Mammary epithelial cell (primary cell): Measurements from ENCODE around the gene LDLRAD4.

Experiments used
- EZH2 ChIP-seq: IDR thresholded peaks from 2 replicates; pipeline ENCODE4 v1.6.1; 2012; ENCODE audit warnings: low read length, inconsistent platforms, borderline replicate concordance
- TF ChIP-seq, protein P1 (sequence below), 2 donors: IDR thresholded peaks in 1 of 2; conservative IDR thresholded peaks in 1 of 2; 2 replicates each; pipeline ENCODE4 v1.5.1; 2011 to 2012; ENCODE audit warnings: inconsistent platforms in 2 of 2, low read length in 2 of 2, mild to moderate bottlenecking in 2 of 2, control low read depth in 1 of 2, low read depth in 1 of 2; ENCODE audit not compliant: insufficient read depth in 1 of 2; ENCODE audit errors: extremely low read depth in 1 of 2

DNA sequence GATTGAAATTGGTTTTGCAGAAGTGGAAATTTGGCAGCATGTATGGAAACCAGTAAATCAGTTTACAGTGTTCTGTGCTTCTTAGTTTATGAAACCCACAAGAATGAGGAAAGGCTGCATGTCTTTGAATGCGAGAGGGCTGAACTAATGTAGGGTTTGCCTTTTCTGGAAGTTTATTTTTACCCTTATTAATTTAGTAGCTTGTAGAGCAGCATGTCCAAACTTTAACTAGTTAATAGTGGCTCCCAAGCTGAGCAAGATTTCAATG is 50.4 kb downstream of the LDLRAD4 start:
- TF ChIP-seq, protein P1, sequence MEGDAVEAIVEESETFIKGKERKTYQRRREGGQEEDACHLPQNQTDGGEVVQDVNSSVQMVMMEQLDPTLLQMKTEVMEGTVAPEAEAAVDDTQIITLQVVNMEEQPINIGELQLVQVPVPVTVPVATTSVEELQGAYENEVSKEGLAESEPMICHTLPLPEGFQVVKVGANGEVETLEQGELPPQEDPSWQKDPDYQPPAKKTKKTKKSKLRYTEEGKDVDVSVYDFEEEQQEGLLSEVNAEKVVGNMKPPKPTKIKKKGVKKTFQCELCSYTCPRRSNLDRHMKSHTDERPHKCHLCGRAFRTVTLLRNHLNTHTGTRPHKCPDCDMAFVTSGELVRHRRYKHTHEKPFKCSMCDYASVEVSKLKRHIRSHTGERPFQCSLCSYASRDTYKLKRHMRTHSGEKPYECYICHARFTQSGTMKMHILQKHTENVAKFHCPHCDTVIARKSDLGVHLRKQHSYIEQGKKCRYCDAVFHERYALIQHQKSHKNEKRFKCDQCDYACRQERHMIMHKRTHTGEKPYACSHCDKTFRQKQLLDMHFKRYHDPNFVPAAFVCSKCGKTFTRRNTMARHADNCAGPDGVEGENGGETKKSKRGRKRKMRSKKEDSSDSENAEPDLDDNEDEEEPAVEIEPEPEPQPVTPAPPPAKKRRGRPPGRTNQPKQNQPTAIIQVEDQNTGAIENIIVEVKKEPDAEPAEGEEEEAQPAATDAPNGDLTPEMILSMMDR (conservative IDR thresholded peaks at IDR 0.05 in 1 of 2, IDR thresholded peaks at IDR 0.05 in 1 of 2; ENCODE audit: extremely low read depth in 1 of 2, insufficient read depth in 1 of 2, low read depth in 1 of 2, low read length in 2 of 2): no peak
- no peak for TF ChIP-seq EZH2
